NCI-H2029 treated with DMSO at 0.1 percent for 48 hours (cell line): Measurements from ENCODE around the gene MEOX1.
"Not testable (repeated sequence)": the region's sequence is repeated elsewhere in the genome, so short reads cannot be mapped to it uniquely, and the experiment has no call there.

Experiments used
- DNase-seq: peaks from one replicate; lab custom pipeline; 2025; lab: John Stamatoyannopoulos, UW

MEOX1 gene

GRCh38 chr17:43616852-43617251, 44.9 kb downstream of the MEOX1 start:
- DNase-seq = no peak

GRCh38 chr17:43616421-43616820, 45.3 kb downstream of the MEOX1 start:
- DNase-seq = no peak

GRCh38 chr17:43616029-43616351, 45.7 kb downstream of the MEOX1 start:
- DNase-seq = no peak

- no peak for DNase-seq
These were observed 46.2 kb downstream of the MEOX1 start for GRCh38 chr17:43615330-43616028.

- DNase-seq = no peak
These were observed 47.2 kb downstream of the MEOX1 start for GRCh38 chr17:43614561-43614960.

- DNase-seq = no peak
These were observed 47.8 kb downstream of the MEOX1 start for GRCh38 chr17:43613917-43614316.

- DNase-seq = no peak
These were observed 49.2 kb downstream of the MEOX1 start for GRCh38 chr17:43612515-43612914.

- DNase-seq = peak; percentile 4
These were observed 50.3 kb downstream of the MEOX1 start for GRCh38 chr17:43611230-43611969.

- no peak for DNase-seq
These were observed 51.9 kb downstream of the MEOX1 start for GRCh38 chr17:43609613-43610385.

- DNase-seq = no peak
These were observed 53.4 kb downstream of the MEOX1 start for GRCh38 chr17:43608313-43608712.

- DNase-seq = no peak
These were observed 57.2 kb downstream of the MEOX1 start for GRCh38 chr17:43604549-43604948.

- DNase-seq = no peak
These were observed 58.4 kb downstream of the MEOX1 start for GRCh38 chr17:43603321-43603720.

GRCh38 chr17:43602556-43602955, 59.2 kb downstream of the MEOX1 start:
- not testable (repeated sequence) for DNase-seq

GRCh38 chr17:43601280-43602039, 60.3 kb downstream of the MEOX1 start:
- no peak for DNase-seq

GRCh38 chr17:43599835-43600234, 61.9 kb downstream of the MEOX1 start:
- DNase-seq = no peak

GRCh38 chr17:43599046-43599395, 62.7 kb downstream of the MEOX1 start:
- DNase-seq = no peak

GRCh38 chr17:43598357-43599045, 63.2 kb downstream of the MEOX1 start:
- DNase-seq = no peak

- no peak for DNase-seq
These were observed 63.9 kb downstream of the MEOX1 start for GRCh38 chr17:43597624-43598356.

- DNase-seq = no peak
These were observed 66.3 kb downstream of the MEOX1 start for GRCh38 chr17:43595466-43595865.

GRCh38 chr17:43591779-43592562, 69.8 kb downstream of the MEOX1 start:
- DNase-seq = no peak
